ENCODE results near the gene BDKRB2.

Gene BDKRB2

DNA sequence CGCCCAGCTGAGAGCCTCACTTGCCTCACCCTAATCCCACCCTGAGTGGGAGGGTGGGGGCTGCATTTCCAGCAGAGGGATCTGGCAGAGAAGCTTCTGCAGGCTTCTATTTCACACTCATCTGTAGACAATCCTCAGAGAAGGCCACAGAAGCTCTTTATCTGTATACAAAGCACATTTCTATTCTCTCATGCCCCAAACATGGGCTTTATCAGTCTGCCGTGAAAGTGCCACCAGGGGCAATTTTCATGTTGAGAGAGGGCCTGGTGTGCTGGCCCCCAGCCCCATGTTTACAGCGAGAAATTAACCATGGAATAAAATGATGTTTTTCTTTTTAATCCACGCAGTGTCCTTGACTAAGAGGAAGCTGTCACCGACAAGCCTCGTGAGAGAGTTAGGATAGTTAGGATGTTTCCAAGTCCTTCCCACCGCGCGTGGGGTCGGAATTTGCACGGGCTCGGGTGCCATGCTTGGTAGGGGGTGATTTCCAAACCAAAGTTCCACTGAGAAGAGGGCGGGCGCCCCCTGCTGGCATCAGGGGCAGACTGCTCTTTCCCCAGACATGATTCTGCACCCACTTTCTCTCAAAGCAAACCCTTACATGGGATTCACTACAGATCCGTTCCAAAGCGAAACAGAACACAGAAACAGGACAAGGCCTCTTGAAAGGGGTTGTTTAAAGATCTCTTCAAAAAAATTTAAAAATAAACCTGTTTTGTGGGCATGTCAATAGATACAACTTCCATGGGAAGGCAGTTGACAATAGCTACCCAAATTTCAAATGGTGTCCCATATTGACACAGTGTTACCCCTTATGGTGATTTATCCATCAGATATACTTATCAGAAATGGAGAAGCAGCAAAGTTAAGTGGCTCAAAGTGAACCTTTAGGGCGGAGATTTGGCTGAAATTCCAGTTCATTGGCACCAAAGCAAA lies 70.8 kb downstream of the BDKRB2 start:
- peak; percentile 78 for DNase-seq

DNA sequence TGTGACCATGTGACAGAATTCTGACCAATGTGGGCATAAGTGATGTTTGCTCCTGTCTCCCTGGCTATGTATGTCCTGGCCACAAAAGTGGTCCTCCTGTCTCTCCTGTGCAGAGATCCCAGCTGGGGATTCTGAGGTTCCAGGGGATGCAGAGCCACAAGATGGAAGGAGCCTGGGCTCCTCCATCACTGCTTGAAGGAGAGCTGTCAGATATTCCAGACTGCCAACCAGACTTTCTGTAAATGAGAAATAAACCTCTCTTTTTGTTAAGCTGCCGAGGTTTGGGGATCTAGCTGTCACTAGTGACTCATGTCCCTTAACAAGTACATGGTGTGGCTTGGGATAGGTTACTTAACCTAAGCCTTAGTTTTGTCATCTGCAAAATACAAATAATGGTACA lies 73.3 kb downstream of the BDKRB2 start:
- DNase-seq: no peak

DNA sequence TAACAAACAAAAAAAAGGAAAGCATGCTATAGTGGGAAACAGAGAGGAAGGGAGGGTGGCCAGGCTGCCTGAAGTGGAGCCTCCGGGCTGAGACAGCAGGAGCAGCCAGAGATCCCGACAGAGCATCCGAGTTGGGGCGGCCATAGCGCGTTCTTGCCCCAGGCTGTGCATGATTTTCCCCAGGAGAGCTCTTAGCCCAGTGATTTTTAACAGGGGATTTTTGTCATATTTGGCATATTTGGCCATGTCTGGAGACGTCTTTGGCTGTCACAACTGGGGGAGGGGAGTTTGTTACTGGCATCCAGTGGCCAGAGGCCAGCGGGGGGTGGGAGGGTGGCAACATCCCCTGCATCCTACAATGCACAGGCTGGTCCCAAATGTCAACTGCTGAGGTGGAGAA lies 74.9 kb downstream of the BDKRB2 start:
- no peak for DNase-seq

DNA sequence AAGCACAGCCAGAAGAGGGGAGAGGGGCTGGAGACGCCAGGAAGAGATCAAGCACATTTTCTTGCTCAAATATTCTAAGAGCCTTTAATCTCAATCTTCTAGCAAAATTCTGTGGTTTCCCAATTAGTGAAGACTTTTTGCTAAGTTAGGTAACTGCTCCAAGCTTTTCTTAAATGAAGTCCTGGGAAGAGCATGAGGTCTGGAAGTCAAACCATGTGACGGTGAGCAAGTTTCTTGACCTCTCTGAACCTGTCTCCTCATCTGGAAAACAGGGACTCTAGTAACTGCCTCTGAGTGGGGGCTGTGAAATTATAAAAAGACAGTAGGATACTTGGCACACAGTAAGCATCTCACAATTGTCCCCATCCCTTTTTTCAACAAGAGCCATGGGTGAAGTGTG lies 75.5 kb downstream of the BDKRB2 start:
- no peak for DNase-seq

DNA sequence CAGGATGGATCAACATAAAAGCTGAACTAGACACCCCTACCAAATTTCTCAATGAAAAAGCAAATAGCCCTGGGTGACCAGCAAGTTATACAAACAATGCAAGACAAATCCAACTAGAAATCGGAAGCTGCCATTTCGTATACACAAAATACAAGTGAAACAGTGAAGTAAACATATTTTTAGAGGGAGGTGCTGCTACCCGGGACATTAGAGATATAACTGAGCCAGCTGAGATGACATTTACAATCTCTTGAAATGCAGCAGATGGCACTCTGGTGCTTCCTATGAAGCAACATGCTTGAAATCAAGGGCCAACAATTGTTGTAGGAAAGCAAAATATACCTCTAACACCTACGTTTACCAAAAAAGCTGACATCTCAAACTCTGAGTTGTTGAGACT lies 76.8 kb downstream of the BDKRB2 start:
- no peak for DNase-seq

DNA sequence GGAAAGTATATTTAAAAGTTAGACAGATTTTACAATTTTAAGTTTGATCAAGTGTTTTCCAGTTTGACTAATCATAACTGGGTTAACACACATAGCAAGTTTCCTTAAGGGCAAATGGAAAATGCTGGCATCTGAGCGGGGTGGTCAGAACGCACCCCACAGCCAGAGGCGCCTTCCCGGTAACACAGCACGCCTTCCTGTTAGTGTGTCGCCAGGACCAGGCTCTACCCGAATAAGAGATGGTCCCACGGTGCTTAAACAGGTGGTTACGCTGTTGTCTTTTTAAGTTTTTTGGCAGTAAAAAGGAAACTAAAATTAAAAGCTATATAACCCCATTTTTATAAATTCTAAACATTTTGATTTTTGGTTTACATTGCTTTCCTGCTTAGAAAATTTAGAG lies 79.4 kb downstream of the BDKRB2 start:
- DNase-seq: no peak

DNA sequence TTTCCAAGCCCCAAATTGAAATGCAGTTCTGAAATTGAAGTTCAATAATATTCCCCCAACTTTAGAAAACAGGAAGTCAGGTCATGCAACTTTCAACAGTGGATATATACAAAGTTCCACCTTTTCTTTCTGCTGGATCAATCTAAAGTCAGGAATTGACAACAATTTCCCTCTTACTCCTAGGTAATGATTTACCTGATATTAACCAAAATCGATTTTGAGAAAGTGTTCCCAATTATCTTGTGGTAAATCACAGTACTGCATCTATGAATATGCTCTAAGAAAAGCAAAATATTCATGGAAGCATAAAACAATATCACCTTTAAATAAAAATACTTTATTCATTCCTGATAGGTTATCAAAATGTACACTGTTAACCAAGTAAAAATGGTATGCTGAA lies 79.8 kb downstream of the BDKRB2 start:
- DNase-seq: no peak

DNA sequence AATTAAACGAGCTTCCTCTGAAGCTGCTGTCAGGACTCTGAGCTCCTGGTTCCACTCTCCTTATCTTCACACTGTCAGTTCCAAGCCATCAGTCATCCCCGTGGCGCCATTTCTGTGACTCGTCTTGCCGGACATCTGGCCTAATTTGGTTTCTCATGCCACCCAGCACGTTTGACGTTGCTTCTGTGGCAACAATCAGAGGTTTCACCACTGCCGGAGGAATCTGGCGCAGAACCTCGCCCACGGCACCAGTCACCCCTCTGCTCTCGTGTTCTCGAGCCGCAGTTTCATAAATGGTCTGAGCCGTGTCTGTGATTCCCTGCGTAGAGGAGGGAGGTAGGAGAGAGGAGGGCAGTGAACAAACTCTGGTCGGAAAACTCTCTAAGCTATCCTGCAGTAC lies 81.0 kb downstream of the BDKRB2 start:
- no peak for DNase-seq

DNA sequence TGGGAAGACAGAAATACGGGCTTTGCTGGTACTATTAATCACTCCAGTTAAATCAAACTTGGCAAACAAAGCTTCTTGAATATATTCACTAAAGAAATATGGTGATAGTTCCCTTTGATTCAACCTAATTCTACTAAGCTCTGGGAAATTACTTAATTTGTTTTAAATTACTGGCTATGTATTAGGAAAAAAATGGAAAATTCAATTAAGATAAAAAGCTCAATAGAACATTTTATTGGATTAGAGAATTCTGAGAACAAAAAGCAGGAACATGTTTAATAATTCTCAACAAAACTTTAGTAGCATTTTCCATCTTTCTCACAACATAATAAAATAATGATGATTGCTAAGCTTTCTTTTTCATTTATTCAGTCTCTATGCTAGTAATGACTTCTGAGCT lies 81.6 kb downstream of the BDKRB2 start:
- DNase-seq: no peak

DNA sequence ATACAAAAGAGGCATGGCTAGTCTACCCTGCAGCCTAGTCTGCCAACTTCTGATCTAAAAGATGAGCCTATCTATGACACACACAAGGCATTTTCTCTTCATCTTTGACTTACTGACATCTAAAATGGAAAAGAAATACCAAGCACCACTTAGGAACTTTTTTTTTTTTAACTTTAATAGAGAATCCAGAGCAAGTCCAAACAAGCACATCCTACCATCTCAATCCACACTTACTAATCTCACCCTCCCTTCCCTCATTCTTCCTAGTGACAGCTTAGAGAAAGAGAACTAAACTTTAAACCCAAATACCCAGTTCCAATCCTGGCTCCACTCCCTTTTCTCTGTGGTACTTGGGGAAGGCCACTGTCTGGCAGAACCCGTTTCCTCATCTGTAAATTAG lies 83.2 kb downstream of the BDKRB2 start:
- DNase-seq: no peak

Measured in activated CD4-positive, alpha-beta T cell treated with anti-CD3 and anti-CD28 coated beads, Interleukin-2, amount 50 U/mL, for 1 hour (primary cell).